OCI-LY3 (cell line): Measurements from ENCODE around the gene GABRB2.

Experiments
- H2AFZ ChIP-seq: fragments of 200-600, 300-600 bp; shearing (Covaris generic); 2 replicates; pipeline ENCODE4 v1.6.0; 2014; ENCODE audit warnings: antibody characterized with exemption, low read depth, low read length
- H3K27ac ChIP-seq: fragments of 200-600, 300-600 bp; sonication (generic); 2 replicates; pipeline ENCODE4 v1.5.1; 2014; ENCODE audit warnings: mild to moderate bottlenecking, low read length, moderate library complexity, mixed read lengths
- H3K27me3 ChIP-seq: fragments of 200-600, 300-600 bp; sonication (generic); 2 replicates; pipeline ENCODE4 v1.6.1; 2014; ENCODE audit warnings: low read depth, low read length, mixed read lengths
- H3K36me3 ChIP-seq: fragments of 200-600, 300-600 bp; sonication (generic); replicated peaks from 2 replicates; pipeline ENCODE3; 2014; ENCODE audit warnings: low read depth, low read length, mixed read lengths
- H3K4me1 ChIP-seq: fragments of 300-600, 200-600 bp; sonication (generic); 2 replicates; pipeline ENCODE4 v1.6.1; 2014; ENCODE audit warnings: low read length, mixed read lengths
- H3K4me2 ChIP-seq: fragments of 200-600, 300-600 bp; sonication (generic); 2 replicates; pipeline ENCODE4 v1.6.1; 2014; ENCODE audit warnings: low read length, mixed read lengths
- H3K4me3 ChIP-seq: fragments of 300-600, 200-600 bp; sonication (generic); 2 replicates; pipeline ENCODE4 v1.5.1; 2014; ENCODE audit warnings: antibody characterized with exemption, mild to moderate bottlenecking, low read length, moderate library complexity
- H3K79me2 ChIP-seq: fragments of 300-600, 200-600 bp; shearing (Covaris generic); 2 replicates; pipeline ENCODE4 v1.6.1; 2014; ENCODE audit warnings: mild to moderate bottlenecking, low read length, mixed read lengths
- H3K9ac ChIP-seq: fragments of 300-600, 200-600 bp; shearing (Covaris generic); 2 replicates; pipeline ENCODE4 v1.6.0; 2014; ENCODE audit warnings: mild to moderate bottlenecking, low read length, moderate library complexity
- H3K9me3 ChIP-seq: fragments of 200-600, 300-600 bp; shearing (Covaris generic); 2 replicates; pipeline ENCODE4 v1.6.1; 2014; ENCODE audit warnings: low read length, mixed read lengths; ENCODE audit not compliant: insufficient read depth
- H4K20me1 ChIP-seq: fragments of 200-600, 300-600 bp; sonication (generic); 2 replicates; pipeline ENCODE4 v1.6.1; 2016; ENCODE audit warnings: low read length, mixed read lengths; ENCODE audit not compliant: insufficient read depth
- CTCF ChIP-seq: fragments of 200-600, 300-600 bp; sonication (generic); IDR thresholded peaks from 2 replicates; pipeline ENCODE4 v1.5.1; 2014; ENCODE audit warnings: antibody characterized with exemption, low read length, low read depth
- EZH2phosphoT487 ChIP-seq: fragments of 200-600 bp; shearing (Covaris generic); IDR thresholded peaks from 2 replicates; pipeline ENCODE4 v1.6.1; 2018; ENCODE audit warnings: antibody characterized with exemption, mixed run types, low read depth

The GABRB2 gene

GRCh38 chr5:161378701-161379100, 167.8 kb downstream of the GABRB2 start:
- H3K27me3 ChIP-seq: no peaks in the 10 kb centered on the region
- H3K9ac ChIP-seq: no peak overlapping the region
- no peaks in the 10 kb centered on the region for H3K36me3 ChIP-seq
- H3K79me2 ChIP-seq: no peaks in the 10 kb centered on the region
- no peaks in the 10 kb centered on the region for H3K4me1 ChIP-seq
- H2AFZ ChIP-seq: no peak overlapping the region
- no peaks in the 10 kb centered on the region for H3K9me3 ChIP-seq
- no peak overlapping the region for H3K27ac ChIP-seq
- no peak overlapping the region for H3K4me3 ChIP-seq
- no peak overlapping the region for H3K4me2 ChIP-seq
- no peak for TF ChIP-seq EZH2phosphoT487
- no peak for TF ChIP-seq CTCF
- H4K20me1 ChIP-seq: no peaks in the 10 kb centered on the region

GRCh38 chr5:161376034-161376433, 170.5 kb downstream of the GABRB2 start:
- no peaks in the 10 kb centered on the region for H3K9me3 ChIP-seq
- no peaks in the 10 kb centered on the region for H3K4me1 ChIP-seq
- H3K9ac ChIP-seq: no peak overlapping the region
- no peaks in the 10 kb centered on the region for H3K79me2 ChIP-seq
- no peaks in the 10 kb centered on the region for H3K27me3 ChIP-seq
- no peaks in the 10 kb centered on the region for H4K20me1 ChIP-seq
- no peak overlapping the region for H3K4me3 ChIP-seq
- H3K36me3 ChIP-seq: no peaks in the 10 kb centered on the region
- TF ChIP-seq EZH2phosphoT487: no peak
- no peak for TF ChIP-seq CTCF
- H2AFZ ChIP-seq: no peak overlapping the region
- no peak overlapping the region for H3K4me2 ChIP-seq
- H3K27ac ChIP-seq: no peak overlapping the region

GRCh38 chr5:161373345-161373707, 173.2 kb downstream of the GABRB2 start:
- Histone ChIP-seq H3K9ac (no peak overlapping the region), H3K9me3 (no peaks in the 10 kb centered on the region), H3K27me3 (no peaks in the 10 kb centered on the region)

GRCh38 chr5:161372682-161373344, 173.7 kb downstream of the GABRB2 start:
- Histone ChIP-seq H3K9ac (no peak overlapping the region), H2AFZ (no peak overlapping the region), H3K79me2 (no peaks in the 10 kb centered on the region), H3K4me2 (no peak overlapping the region), H3K4me1 (no peaks in the 10 kb centered on the region), H3K4me3 (no peak overlapping the region), H3K27ac (no peak overlapping the region), H4K20me1 (no peaks in the 10 kb centered on the region), H3K9me3 (no peaks in the 10 kb centered on the region), H3K27me3 (no peaks in the 10 kb centered on the region), H3K36me3 (no peaks in the 10 kb centered on the region)
- no peak for TF ChIP-seq EZH2phosphoT487
- no peak for TF ChIP-seq CTCF

More at GRCh38 chr5:161373345-161373707, 173.2 kb downstream of the GABRB2 start:
- no peak overlapping the region for H3K27ac ChIP-seq
- H2AFZ ChIP-seq: no peak overlapping the region
- TF ChIP-seq EZH2phosphoT487 (no peak), CTCF (no peak)
- H3K4me1 ChIP-seq: no peaks in the 10 kb centered on the region
- H3K36me3 ChIP-seq: no peaks in the 10 kb centered on the region
- no peak overlapping the region for H3K4me3 ChIP-seq
- no peaks in the 10 kb centered on the region for H4K20me1 ChIP-seq
- H3K4me2 ChIP-seq: no peak overlapping the region
- H3K79me2 ChIP-seq: no peaks in the 10 kb centered on the region
